GM21515 (cell line): ENCODE measurements around the gene SPEG.

ENCODE experiments used
- ATAC-seq: cut with Tn5 transposase; IDR thresholded peaks from one replicate; pipeline ENCODE4 v1.9.1; 2021; ENCODE audit not compliant: unreplicated experiment

The SPEG gene

DNA sequence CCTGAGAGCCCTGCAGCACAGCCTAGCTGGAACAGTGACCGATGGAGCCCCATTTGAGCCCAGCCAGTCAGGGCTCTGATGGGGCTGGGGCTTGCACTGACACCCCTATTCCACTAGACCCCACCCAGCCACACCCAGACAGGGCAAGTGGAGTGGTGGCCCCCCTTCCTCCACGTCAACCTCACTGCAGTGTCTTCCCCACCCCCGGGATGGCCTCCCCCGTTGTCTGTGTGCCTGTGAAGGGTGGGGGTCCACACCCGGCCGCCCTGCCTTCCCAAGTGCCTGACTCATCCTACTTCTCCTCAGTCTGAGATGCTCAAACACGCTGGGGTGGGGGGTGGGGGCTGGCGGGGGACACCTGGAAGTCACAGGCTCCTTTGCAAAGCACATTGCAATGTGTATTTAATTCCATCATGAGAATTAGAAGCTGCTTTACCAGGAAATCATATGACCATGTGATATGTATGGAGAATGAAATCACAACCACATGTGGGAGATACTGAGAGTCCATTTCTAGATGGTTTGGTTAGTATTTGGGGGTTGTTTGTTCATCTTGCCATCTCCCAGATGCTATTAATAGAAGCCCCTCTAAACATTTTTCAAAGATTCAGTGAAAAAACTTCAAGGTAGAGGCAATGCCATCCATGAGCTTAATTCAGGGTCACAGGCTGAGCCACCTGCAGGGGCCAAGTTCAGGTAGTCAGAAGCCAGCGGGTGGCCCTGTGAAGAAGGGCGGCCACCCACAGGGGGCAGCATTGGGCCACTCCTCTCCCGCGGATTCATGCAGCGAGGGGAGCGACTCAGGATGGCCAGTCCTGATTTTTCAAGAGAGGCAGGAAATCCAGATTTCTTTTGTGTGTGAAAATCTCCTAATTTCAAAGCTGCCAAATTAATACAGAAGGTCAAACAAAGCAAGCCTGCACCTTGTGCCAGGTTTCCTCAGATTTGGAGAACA is 41.3 kb downstream of the SPEG start:
- peak; percentile 57 for ATAC-seq

DNA sequence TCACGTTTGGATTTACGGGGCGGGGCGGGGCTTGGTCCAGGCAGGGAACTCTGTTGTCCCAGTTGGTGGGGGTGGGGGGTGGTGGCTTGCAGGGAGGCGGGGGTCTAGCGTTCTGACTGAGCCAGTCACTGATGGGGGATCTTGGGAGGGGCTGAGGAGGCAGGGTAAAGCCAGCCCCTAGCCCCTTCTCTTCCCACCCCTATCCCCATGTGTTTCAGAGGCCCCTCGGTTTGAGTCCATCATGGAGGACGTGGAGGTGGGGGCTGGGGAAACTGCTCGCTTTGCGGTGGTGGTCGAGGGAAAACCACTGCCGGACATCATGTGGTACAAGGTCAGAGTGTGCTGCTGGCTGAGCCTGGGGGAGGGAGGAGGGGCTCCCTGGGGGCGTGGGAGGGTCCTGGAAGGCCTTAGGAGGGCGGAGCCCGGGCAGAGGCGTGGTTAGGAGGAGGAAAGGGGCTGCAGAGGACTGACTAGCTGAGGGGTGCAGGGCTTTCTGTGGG is 42.1 kb downstream of the SPEG start:
- ATAC-seq: no peak

DNA sequence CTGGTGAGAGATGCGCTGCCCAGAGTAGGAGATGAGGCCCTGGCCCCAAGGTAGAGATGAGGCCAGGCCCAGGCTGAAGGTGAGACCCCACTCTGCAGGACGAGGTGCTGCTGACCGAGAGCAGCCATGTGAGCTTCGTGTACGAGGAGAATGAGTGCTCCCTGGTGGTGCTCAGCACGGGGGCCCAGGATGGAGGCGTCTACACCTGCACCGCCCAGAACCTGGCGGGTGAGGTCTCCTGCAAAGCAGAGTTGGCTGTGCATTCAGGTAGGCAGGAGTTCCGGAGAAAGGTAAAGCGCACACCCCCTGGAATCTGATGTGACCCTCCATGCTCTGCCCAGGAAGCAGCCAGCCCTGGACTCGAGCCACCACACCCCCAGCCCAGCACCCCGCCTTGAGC is 42.5 kb downstream of the SPEG start:
- no peak for ATAC-seq

DNA sequence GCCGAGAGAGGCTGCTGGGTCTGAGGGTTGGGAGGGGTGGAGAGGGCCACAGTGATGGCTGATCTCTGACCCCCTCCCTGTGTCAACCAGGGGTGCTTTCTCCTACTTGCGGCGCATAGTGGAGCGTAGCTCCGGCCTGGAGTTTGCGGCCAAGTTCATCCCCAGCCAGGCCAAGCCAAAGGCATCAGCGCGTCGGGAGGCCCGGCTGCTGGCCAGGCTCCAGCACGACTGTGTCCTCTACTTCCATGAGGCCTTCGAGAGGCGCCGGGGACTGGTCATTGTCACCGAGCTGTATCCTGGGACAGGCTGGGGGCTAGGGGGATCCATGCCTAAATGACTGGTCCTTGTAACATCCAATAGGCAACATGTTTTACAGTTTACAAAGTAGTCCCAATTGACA is 43.2 kb downstream of the SPEG start:
- no peak for ATAC-seq

DNA sequence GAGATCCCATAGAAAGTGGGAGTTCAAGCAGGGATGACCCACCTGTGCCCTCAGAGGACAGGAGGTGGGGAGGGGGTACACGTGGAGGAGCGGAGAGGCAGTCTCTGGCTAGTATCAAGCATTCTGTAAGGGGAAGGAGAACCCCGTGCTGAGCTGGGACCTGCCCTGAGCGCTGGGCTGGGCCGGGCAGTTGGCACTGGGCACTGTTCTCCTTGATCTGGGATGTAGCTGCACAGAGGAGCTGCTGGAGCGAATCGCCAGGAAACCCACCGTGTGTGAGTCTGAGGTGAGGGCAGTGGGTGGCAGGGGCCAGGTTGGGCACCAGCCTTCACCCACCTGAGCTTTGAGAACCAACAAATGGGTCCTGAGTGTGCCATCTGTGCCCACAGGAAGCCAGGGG is 44.3 kb downstream of the SPEG start:
- ATAC-seq: no peak

DNA sequence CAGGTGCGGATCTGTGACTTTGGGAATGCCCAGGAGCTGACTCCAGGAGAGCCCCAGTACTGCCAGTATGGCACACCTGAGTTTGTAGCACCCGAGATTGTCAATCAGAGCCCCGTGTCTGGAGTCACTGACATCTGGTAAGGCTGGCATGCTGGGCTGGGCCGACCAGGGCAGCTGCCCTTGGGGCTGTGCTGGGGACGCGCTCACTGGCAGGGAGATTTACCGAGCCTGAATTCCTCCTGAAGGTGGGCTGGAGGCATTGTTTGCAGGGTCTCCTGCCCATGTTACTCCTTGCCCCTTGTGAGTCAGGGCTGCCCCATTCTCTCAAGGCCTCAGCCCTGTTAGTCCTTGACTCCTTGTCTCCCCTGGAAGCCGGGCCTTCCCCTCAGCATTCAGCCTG is 45.4 kb downstream of the SPEG start:
- no peak for ATAC-seq

DNA sequence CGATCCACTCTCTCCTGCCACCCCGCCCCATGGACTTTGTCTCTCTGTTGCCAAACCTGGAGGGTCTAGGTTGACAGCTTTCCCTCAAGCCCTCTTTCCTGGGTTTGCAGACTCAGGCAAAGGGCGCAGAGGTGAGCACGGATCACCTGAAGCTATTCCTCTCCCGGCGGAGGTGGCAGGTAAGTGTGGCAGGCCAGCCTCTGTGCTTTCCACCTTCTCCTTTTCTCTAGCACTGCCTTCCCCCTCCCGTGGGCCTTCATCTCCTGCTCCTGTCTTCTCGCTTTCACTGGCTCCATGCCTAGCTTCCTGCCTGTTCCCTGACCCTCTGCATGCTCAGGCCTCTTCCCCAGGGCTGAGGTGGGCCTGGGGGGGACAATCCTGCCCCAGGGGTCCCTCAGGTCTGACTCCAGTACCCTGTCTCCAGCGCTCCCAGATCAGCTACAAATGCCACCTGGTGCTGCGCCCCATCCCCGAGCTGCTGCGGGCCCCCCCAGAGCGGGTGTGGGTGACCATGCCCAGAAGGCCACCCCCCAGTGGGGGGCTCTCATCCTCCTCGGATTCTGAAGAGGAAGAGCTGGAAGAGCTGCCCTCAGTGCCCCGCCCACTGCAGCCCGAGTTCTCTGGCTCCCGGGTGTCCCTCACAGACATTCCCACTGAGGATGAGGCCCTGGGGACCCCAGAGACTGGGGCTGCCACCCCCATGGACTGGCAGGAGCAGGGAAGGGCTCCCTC is 48.2 kb downstream of the SPEG start:
- ATAC-seq: no peak

DNA sequence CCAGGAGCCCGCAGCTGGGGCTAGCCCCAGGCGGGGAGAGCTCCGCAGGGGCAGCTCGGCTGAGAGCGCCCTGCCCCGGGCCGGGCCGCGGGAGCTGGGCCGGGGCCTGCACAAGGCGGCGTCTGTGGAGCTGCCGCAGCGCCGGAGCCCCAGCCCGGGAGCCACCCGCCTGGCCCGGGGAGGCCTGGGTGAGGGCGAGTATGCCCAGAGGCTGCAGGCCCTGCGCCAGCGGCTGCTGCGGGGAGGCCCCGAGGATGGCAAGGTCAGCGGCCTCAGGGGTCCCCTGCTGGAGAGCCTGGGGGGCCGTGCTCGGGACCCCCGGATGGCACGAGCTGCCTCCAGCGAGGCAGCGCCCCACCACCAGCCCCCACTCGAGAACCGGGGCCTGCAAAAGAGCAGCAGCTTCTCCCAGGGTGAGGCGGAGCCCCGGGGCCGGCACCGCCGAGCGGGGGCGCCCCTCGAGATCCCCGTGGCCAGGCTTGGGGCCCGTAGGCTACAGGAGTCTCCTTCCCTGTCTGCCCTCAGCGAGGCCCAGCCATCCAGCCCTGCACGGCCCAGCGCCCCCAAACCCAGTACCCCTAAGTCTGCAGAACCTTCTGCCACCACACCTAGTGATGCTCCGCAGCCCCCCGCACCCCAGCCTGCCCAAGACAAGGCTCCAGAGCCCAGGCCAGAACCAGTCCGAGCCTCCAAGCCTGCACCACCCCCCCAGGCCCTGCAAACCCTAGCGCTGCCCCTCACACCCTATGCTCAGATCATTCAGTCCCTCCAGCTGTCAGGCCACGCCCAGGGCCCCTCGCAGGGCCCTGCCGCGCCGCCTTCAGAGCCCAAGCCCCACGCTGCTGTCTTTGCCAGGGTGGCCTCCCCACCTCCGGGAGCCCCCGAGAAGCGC is 49.1 kb downstream of the SPEG start:
- no peak for ATAC-seq

DNA sequence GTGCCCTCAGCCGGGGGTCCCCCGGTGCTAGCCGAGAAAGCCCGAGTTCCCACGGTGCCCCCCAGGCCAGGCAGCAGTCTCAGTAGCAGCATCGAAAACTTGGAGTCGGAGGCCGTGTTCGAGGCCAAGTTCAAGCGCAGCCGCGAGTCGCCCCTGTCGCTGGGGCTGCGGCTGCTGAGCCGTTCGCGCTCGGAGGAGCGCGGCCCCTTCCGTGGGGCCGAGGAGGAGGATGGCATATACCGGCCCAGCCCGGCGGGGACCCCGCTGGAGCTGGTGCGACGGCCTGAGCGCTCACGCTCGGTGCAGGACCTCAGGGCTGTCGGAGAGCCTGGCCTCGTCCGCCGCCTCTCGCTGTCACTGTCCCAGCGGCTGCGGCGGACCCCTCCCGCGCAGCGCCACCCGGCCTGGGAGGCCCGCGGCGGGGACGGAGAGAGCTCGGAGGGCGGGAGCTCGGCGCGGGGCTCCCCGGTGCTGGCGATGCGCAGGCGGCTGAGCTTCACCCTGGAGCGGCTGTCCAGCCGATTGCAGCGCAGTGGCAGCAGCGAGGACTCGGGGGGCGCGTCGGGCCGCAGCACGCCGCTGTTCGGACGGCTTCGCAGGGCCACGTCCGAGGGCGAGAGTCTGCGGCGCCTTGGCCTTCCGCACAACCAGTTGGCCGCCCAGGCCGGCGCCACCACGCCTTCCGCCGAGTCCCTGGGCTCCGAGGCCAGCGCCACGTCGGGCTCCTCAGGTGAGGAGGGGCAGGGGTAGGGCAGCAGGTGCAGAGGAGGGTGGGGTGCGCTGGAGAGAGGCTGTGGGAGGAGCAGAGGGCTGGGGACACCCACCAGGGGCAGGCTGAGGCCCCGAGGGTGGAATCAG is 49.9 kb downstream of the SPEG start:
- no peak for ATAC-seq

DNA sequence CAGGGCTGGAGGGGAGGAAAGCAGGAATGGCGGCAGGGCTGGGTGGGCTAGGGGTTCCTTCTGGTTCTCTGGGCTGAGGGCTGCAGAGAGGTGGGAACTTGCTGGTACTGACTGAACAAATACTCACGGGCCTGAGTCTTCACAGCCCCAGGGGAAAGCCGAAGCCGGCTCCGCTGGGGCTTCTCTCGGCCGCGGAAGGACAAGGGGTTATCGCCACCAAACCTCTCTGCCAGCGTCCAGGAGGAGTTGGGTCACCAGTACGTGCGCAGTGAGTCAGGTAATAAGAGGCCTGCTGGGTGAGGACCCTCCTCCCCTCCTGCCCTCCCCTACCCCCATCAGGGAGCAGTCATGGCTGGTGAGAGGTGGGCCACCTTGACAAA is 50.5 kb downstream of the SPEG start:
- no peak for ATAC-seq

DNA sequence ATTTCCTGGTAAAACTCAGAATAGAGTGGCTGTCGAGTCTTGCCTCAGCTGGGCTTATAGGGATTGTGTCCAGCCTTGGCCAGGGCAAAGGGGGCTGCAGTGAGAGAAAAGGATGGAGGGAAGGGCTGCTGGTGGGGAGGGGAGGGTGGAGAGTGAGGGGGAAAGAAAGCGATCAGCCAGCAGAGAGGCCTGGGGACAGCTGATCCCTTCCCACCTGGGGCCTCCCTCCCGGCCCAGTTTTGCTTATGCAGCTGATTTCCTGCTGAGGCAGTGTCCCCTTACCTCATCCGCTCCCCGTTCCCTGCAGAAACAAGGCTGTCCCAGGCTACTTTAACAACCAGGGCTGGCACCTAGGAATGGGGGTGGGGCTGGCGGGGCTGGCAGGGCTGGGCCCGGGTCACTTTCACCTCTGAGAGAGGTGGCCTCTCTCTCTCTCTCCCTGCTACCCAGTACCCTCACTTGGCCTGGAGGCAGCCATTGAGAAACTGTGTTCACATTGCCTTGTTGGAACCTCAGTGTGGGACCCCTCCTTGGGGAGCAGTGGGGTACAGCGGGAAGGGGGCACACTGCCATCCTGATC is 51.8 kb downstream of the SPEG start:
- ATAC-seq: no peak

DNA sequence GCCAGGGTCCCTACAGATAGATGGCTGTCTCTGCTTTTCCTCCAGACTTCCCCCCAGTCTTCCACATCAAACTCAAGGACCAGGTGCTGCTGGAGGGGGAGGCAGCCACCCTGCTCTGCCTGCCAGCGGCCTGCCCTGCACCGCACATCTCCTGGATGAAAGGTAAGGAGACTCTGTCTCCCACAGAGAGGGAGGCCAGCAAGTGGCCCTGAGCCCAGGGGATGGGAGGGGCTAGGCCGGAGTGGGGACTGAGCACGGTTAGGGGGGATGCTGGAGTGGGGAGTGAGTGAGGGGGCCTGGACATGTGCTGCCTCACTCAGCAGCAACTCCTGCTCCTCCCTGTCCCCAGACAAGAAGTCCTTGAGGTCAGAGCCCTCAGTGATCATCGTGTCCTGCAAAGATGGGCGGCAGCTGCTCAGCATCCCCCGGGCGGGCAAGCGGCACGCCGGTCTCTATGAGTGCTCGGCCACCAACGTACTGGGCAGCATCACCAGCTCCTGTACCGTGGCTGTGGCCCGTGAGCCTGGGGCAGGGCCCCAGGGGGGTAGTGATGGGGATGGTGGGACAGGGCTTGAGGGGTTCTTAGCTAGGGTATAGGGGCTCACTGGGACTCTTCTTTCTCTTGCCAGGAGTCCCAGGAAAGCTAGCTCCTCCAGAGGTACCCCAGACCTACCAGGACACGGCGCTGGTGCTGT is 53.7 kb downstream of the SPEG start:
- no peak for ATAC-seq

DNA sequence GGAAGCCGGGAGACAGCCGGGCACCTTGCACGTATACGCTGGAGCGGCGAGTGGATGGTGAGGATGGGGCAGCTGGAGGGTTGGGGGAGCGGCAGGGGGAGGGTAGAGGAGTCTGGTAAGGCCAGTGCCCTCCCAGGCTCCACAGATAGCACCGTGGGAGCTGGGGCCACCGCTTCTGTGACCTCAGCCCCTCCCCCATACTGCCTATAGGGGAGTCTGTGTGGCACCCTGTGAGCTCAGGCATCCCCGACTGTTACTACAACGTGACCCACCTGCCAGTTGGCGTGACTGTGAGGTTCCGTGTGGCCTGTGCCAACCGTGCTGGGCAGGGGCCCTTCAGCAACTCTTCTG is 54.2 kb downstream of the SPEG start:
- ATAC-seq: no peak

DNA sequence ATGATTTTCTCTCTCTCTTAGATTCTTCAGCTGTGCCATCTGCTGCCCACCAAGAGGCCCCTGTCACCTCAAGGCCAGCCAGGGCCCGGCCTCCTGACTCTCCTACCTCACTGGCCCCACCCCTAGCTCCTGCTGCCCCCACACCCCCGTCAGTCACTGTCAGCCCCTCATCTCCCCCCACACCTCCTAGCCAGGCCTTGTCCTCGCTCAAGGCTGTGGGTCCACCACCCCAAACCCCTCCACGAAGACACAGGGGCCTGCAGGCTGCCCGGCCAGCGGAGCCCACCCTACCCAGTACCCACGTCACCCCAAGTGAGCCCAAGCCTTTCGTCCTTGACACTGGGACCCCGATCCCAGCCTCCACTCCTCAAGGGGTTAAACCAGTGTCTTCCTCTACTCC is 54.7 kb downstream of the SPEG start:
- ATAC-seq: no peak

DNA sequence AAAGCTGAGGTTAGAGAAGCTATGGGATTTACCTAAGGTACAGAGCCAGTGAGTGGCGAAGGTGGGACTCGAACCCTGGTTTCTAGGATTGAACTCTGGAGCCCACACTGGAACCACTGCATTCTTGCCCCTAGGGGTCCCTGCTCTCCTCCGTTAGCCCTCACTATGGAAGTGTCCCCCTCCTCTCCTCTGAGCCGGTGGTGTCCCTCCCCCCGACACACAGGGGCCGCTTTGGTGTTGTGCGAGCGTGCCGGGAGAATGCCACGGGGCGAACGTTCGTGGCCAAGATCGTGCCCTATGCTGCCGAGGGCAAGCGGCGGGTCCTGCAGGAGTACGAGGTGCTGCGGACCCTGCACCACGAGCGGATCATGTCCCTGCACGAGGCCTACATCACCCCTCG is 55.5 kb downstream of the SPEG start:
- no peak for ATAC-seq

DNA sequence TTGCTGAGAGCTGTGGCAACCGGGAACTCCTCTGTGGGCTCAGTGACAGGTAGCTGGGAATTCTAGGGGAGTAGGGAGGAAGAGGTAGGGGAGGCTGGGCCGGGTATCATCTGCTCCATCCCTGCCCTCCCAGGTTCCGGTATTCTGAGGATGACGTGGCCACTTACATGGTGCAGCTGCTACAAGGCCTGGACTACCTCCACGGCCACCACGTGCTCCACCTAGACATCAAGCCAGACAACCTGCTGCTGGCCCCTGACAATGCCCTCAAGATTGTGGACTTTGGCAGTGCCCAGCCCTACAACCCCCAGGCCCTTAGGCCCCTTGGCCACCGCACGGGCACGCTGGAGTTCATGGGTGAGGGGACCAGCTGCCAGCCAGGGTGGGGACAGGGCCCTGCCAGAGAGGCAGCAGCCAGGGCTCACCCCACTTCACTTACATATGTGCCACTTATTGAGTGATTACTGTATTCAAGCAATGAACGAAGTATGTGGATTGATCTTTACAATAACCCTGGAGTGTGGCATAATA is 56.0 kb downstream of the SPEG start:
- no peak for ATAC-seq

DNA sequence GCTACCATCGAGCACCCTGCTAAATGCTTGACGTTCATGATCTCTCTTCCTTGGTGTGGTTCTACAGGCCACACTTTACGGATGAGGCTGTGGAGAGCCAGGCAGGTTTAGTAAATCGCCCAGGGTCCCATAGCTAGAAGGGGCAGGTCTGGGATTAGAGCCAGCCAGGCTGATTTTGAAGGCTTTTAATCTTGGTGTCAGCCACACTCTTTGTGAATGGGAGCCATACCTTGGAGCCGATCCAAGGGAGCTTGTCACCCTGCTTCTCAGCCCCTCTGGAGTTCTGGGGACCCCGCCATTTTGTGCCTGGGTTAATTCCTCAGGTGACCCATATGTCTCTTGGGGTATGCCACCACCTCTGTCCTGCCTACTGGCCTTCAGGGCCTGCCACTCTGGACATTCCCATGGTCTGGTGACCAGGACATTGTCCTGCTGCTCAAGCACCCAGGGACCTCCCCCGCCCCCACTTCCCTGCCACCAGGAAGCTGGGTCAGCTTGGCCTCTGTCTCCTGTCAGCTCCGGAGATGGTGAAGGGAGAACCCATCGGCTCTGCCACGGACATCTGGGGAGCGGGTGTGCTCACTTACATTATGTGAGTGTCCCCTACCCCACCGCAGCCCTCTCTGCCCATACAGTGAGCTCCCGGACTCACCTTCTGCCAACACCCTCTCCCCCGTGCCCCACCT is 56.8 kb downstream of the SPEG start:
- no peak for ATAC-seq

DNA sequence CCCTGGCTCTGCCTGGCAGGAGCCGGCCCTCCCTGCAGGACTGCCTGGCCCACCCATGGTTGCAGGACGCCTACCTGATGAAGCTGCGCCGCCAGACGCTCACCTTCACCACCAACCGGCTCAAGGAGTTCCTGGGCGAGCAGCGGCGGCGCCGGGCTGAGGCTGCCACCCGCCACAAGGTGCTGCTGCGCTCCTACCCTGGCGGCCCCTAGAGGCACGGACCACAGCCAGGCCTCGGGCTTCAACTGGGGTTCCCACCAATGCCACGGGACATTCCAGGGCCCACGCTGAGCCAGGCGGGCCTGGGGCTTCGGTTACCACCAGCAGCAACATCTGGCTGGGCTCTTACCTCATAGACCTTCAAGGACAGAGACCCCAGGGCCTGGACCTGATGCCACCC is 57.9 kb downstream of the SPEG start:
- ATAC-seq: no peak

DNA sequence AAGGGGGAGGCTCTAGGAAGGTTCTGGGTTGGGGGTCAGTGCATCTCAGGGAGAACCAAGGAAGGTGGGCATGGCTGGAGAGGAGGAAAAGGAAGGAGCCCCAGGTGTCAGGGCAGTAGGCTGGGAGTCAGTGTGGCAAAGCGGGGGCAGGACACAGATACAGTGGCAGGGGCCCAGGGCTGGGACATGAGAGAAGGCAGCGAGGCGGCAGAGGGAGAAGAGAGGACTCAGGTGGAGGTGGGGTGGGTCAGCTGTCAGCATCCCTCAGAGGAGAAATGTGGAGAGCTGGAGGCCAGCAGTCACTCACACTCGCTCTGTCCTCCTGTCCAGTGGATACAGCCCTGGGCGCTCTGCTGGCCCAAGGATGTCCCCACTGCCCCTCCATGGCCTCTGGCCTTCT is 58.4 kb downstream of the SPEG start:
- ATAC-seq: no peak
